H9 (cell line): Measurements from ENCODE around the gene AP2A2. TPM values are rescaled to one million over a fixed set of nuclear protein-coding genes. Genes with fewer than 3 reads are reported as not detected.
A peak's percentile ranks its signal among the peaks of the same experiment; 100 is the strongest.

Experiments
- DNase-seq: peaks from one replicate; pipeline ENCODE4 v3.0.0-alpha.2; 2017
- H2AFZ ChIP-seq: one replicate; pipeline ENCODE4 v1.6.1; 2013; ENCODE audit warnings: mild to moderate bottlenecking, low read length, control low read depth, moderate library complexity
- H2AK5ac ChIP-seq: 2 replicates; pipeline ENCODE4 v1.6.1; 2013; ENCODE audit warnings: low read length, control low read depth, mixed read lengths; ENCODE audit not compliant: insufficient read length
- H2BK120ac ChIP-seq: one replicate; pipeline ENCODE4 v1.6.1; 2013; ENCODE audit warnings: low read depth, mild to moderate bottlenecking, low read length, control low read depth, inconsistent platforms; ENCODE audit not compliant: poor library complexity, severe bottlenecking
- H2BK12ac ChIP-seq: 2 replicates; pipeline ENCODE4 v1.6.1; 2013; ENCODE audit warnings: low read length, control low read depth, mixed read lengths, low read depth; ENCODE audit not compliant: insufficient read length
- H2BK15ac ChIP-seq: 2 replicates; pipeline ENCODE4 v1.6.1; 2013; ENCODE audit warnings: low read depth, low read length, control low read depth
- H2BK20ac ChIP-seq: one replicate; pipeline ENCODE4 v1.6.1; 2013; ENCODE audit warnings: low read depth, mild to moderate bottlenecking, low read length, control low read depth, inconsistent platforms; ENCODE audit not compliant: poor library complexity, severe bottlenecking
- H2BK5ac ChIP-seq: 2 replicates; pipeline ENCODE4 v1.6.1; 2013; ENCODE audit warnings: low read length, control low read depth, mixed read lengths; ENCODE audit not compliant: insufficient read length
- H3K14ac ChIP-seq: 2 replicates; pipeline ENCODE4 v1.6.1; 2013; ENCODE audit warnings: low read length, control low read depth; ENCODE audit not compliant: insufficient read depth
- H3K18ac ChIP-seq: 2 replicates; pipeline ENCODE4 v1.6.1; 2013; ENCODE audit warnings: low read depth, mild to moderate bottlenecking, mixed read lengths, low read length, control low read depth; ENCODE audit not compliant: insufficient read length
- H3K23ac ChIP-seq: 2 replicates; pipeline ENCODE4 v1.6.1; 2013; ENCODE audit warnings: low read length, control low read depth, mixed read lengths, low read depth; ENCODE audit not compliant: insufficient read length
- H3K23me2 ChIP-seq: 2 replicates; pipeline ENCODE4 v1.6.1; 2013; ENCODE audit warnings: low read depth, mild to moderate bottlenecking, mixed read lengths, low read length, control low read depth; ENCODE audit not compliant: insufficient read length, poor library complexity, severe bottlenecking
- H3K27ac ChIP-seq: 2 replicates; pipeline ENCODE4 v1.5.1; 2013; ENCODE audit warnings: low read length, control low read depth, mixed read lengths, low read depth; ENCODE audit not compliant: insufficient read length
- H3K27me3 ChIP-seq: 2 replicates; pipeline ENCODE4 v1.6.1; 2013; ENCODE audit warnings: low read length, control low read depth, inconsistent platforms; ENCODE audit not compliant: insufficient read depth
- H3K4ac ChIP-seq: 2 replicates; pipeline ENCODE4 v1.6.1; 2013; ENCODE audit warnings: low read depth, mild to moderate bottlenecking, control low read depth, inconsistent platforms, low read length, moderate library complexity
- H3K4me1 ChIP-seq: 2 replicates; pipeline ENCODE4 v1.6.1; 2013; ENCODE audit warnings: low read length, control low read depth, inconsistent platforms; ENCODE audit not compliant: insufficient read depth
- H3K4me2 ChIP-seq: 2 replicates; pipeline ENCODE4 v1.6.1; 2013; ENCODE audit warnings: low read length, control low read depth, mixed read lengths; ENCODE audit not compliant: insufficient read length, insufficient read depth
- H3K56ac ChIP-seq: 2 replicates; pipeline ENCODE4 v1.6.1; 2013; ENCODE audit warnings: low read depth, mild to moderate bottlenecking, mixed read lengths, low read length, control low read depth; ENCODE audit not compliant: insufficient read length
- H3K79me1 ChIP-seq: 2 replicates; pipeline ENCODE4 v1.6.1; 2013; ENCODE audit warnings: low read depth, mild to moderate bottlenecking, moderate library complexity, low read length, control low read depth, inconsistent platforms; ENCODE audit not compliant: insufficient read depth, poor library complexity, severe bottlenecking
- H3K79me2 ChIP-seq: 2 replicates; pipeline ENCODE4 v1.6.1; 2013; ENCODE audit warnings: low read length, control low read depth, inconsistent platforms; ENCODE audit not compliant: insufficient read depth
- H3K9ac ChIP-seq: 2 replicates; pipeline ENCODE4 v1.6.1; 2013; ENCODE audit warnings: low read length, control low read depth, mixed read lengths; ENCODE audit not compliant: insufficient read length; ENCODE audit errors: extremely low read depth
- H3K9me3 ChIP-seq: one replicate; pipeline ENCODE4 v1.6.1; 2013; ENCODE audit warnings: low read depth, low read length, inconsistent platforms; ENCODE audit not compliant: control insufficient read depth
- H3T11ph ChIP-seq: one replicate; pipeline ENCODE4 v1.6.1; 2013; ENCODE audit warnings: mild to moderate bottlenecking, low read length, control low read depth, inconsistent platforms
- H4K20me1 ChIP-seq: one replicate; pipeline ENCODE4 v1.6.1; 2013; ENCODE audit not compliant: control insufficient read depth, insufficient read length, insufficient read depth
- H4K5ac ChIP-seq: 2 replicates; pipeline ENCODE4 v1.6.1; 2013; ENCODE audit warnings: low read depth, mild to moderate bottlenecking, mixed read lengths, low read length, control low read depth; ENCODE audit not compliant: insufficient read length
- H4K8ac ChIP-seq: replicated peaks from 2 replicates; pipeline ENCODE4 v1.6.1; 2013; ENCODE audit warnings: low read length, control low read depth, mixed read lengths, low read depth; ENCODE audit not compliant: insufficient read length
- H4K91ac ChIP-seq: 2 replicates; pipeline ENCODE4 v1.6.1; 2013; ENCODE audit warnings: low read depth, mild to moderate bottlenecking, moderate library complexity, mixed read lengths, low read length, control low read depth; ENCODE audit not compliant: insufficient read length
- H3K27ac Mint-ChIP-seq, 3 experiments: 2 replicates in 2 of 3; 3 replicates in 1 of 3; pipeline ENCODE4 v1.8.0; 2020 to 2021; ENCODE audit warnings: mixed read lengths in 3 of 3, mild to moderate bottlenecking in 1 of 3, moderate library complexity in 1 of 3
- H3K27me3 Mint-ChIP-seq: 2 replicates; pipeline ENCODE4 v1.8.0; 2021; ENCODE audit warnings: low read depth, mild to moderate bottlenecking, moderate library complexity, mixed read lengths
- H3K36me3 Mint-ChIP-seq, 3 experiments: 2 replicates in 2 of 3; 3 replicates in 1 of 3; pipeline ENCODE4 v1.8.0; 2020 to 2021; ENCODE audit warnings: low read depth in 3 of 3, mixed read lengths in 3 of 3; ENCODE audit not compliant: insufficient read depth in 1 of 3
- H3K4me1 Mint-ChIP-seq, 2 experiments: 2 replicates each; pipeline ENCODE4 v1.8.0; 2020; ENCODE audit warnings: mixed read lengths in 2 of 2
- H3K4me3 Mint-ChIP-seq, 2 experiments: 2 replicates in 1 of 2; 3 replicates in 1 of 2; pipeline ENCODE4 v1.8.0; 2020 to 2021; ENCODE audit warnings: mild to moderate bottlenecking in 2 of 2, mixed read lengths in 2 of 2, moderate library complexity in 1 of 2
- H3K9me3 Mint-ChIP-seq, 2 experiments: 2 replicates in 1 of 2; 3 replicates in 1 of 2; pipeline ENCODE4 v1.8.0; 2020; ENCODE audit warnings: mild to moderate bottlenecking in 2 of 2, mixed read lengths in 2 of 2, moderate library complexity in 1 of 2
- CTCF ChIP-seq: fragments of 200-600 bp; sonication (generic); conservative IDR thresholded peaks from 3 replicates; pipeline ENCODE4 v1.8.0; 2021; ENCODE audit warnings: antibody characterized with exemption, mild to moderate bottlenecking
- WGBS: extraction: QIAGEN DNeasy Blood & Tissue Kit; methylation state at CpG from one replicate; pipeline ENCODE4 v1.1.7; 2013; ENCODE audit warnings: missing lambda C conversion rate, low lambda C conversion rate, mixed read lengths; ENCODE audit not compliant: insufficient read length; ENCODE audit errors: extremely low coverage; 5-methylcytosine and 5-hydroxymethylcytosine counted together
- total RNA-seq: library from RNA; stranded (reverse); gene quantifications from 2 replicates; pipeline ENCODE4 v1.2.1, GENCODE V29; 2021

Gene AP2A2
- total RNA-seq, 1 experiment from 2014 or later, result 53.7 TPM

- no peaks in the 10 kb centered on the region for H3K27me3 ChIP-seq
- no peaks in the 10 kb centered on the region for H3K23me2 ChIP-seq
- H2AFZ ChIP-seq, result no peak overlapping the region
- WGBS, result no CpG with 5 or more reads among the region's 16 CpGs
- H4K8ac ChIP-seq, result no peak overlapping the region
- H3K27ac ChIP-seq, result no peak overlapping the region
- H2BK12ac ChIP-seq, result no peak overlapping the region
- H3K56ac ChIP-seq, result no peak overlapping the region
- no peak overlapping the region for H4K91ac ChIP-seq
- H3K79me1 ChIP-seq, result peaks cover 2% of the 10 kb centered on the region
- H2AK5ac ChIP-seq, result no peak overlapping the region
- Mint-ChIP-seq H3K27me3 (no peaks in the 10 kb centered on the region), H3K4me1 (peaks cover 14 to 16% of the 10 kb centered on the region in 2 experiments), H3K36me3 (peaks cover 13 to 65% (median 57%) of the 10 kb centered on the region in 3 experiments; a peak in 6 of 7 replicates), H3K9me3 (no peaks in the 10 kb centered on the region), H3K4me3 (no peak overlapping the region), H3K27ac (peak overlapping the region; percentile 27 to 84 (median 76); a peak in 4 of 7 replicates)
- no peak overlapping the region for H4K5ac ChIP-seq
- no peak overlapping the region for H3K9ac ChIP-seq
- no peaks in the 10 kb centered on the region for H4K20me1 ChIP-seq
- no peak overlapping the region; the same call in 1 of the 2 replicates for H3K14ac ChIP-seq
- H2BK5ac ChIP-seq, result no peak overlapping the region
- H3K9me3 ChIP-seq, result no peaks in the 10 kb centered on the region
- no peak overlapping the region for H3K4me2 ChIP-seq
- no peak overlapping the region for H2BK120ac ChIP-seq
- no peak overlapping the region for H3K18ac ChIP-seq
- no peak overlapping the region for H3K23ac ChIP-seq
- no peaks in the 10 kb centered on the region for H3K79me2 ChIP-seq
- no peak overlapping the region for H2BK20ac ChIP-seq
- H2BK15ac ChIP-seq, result no peak overlapping the region
- no peak for TF ChIP-seq CTCF
- no peaks in the 10 kb centered on the region for H3K4me1 ChIP-seq
- no peak for DNase-seq
- no peak overlapping the region for H3T11ph ChIP-seq
- no peak overlapping the region for H3K4ac ChIP-seq
Measured at GRCh38 chr11:978781-979180, 53.1 kb downstream of the AP2A2 start.
